ENCODE measurements around the gene ACSM2B.
"Not testable (repeated sequence)": the region's sequence is repeated elsewhere in the genome, so short reads cannot be mapped to it uniquely, and the experiment has no call there.

The ACSM2B gene
- long read RNA-seq, result 0 reads

GRCh38 chr16:20576145-20576544, at the start of gene ACSM2B:
ACSM2B (minus strand) TSS chr16:20576367; CDS start chr16:20564845, 11,522 bp downstream.
- not testable (repeated sequence) for DNase-seq (ENCODE audit: low read depth in 1 of 2, low spot score in 1 of 2); H3K27me3 ChIP-seq (ENCODE audit: insufficient read depth, poor library complexity, severe bottlenecking); H3K4me3 ChIP-seq (replicated peaks; ENCODE audit: insufficient read depth, low read length); H3K27ac ChIP-seq (replicated peaks)

GRCh38 chr16:20624882-20625807, 49.0 kb upstream of the ACSM2B start:
- no peak overlapping the region for H3K27ac ChIP-seq (replicated peaks)
- no peak for DNase-seq (ENCODE audit: low read depth in 1 of 2, low spot score in 1 of 2)
- no peaks in the 10 kb centered on the region for H3K27me3 ChIP-seq (ENCODE audit: insufficient read depth, poor library complexity, severe bottlenecking)
- H3K4me3 ChIP-seq (replicated peaks; ENCODE audit: insufficient read depth, low read length), result no peak overlapping the region
- TF ChIP-seq CTCF (IDR thresholded peaks at IDR 0.05; ENCODE audit: insufficient read depth, low read length), result no peak
- TF ChIP-seq GABPA (IDR thresholded peaks at IDR 0.05; ENCODE audit: low read depth), result no peak
- no peak for TF ChIP-seq SPI1 (IDR thresholded peaks at IDR 0.05; ENCODE audit: borderline replicate concordance, low read depth)
- no peak for TF ChIP-seq REST (IDR thresholded peaks at IDR 0.05; ENCODE audit: insufficient replicate concordance, low read depth)
- TF ChIP-seq POLR2AphosphoS5 (IDR thresholded peaks at IDR 0.05; ENCODE audit: low read depth), result no peak

- Histone ChIP-seq H3K27ac (replicated peaks) (no peak overlapping the region), H3K4me3 (replicated peaks; ENCODE audit: insufficient read depth, low read length) (no peak overlapping the region), H3K27me3 (ENCODE audit: insufficient read depth, poor library complexity, severe bottlenecking) (no peaks in the 10 kb centered on the region)
- no peak for DNase-seq (ENCODE audit: low read depth in 1 of 2, low spot score in 1 of 2)
- TF ChIP-seq SPI1 (IDR thresholded peaks at IDR 0.05; ENCODE audit: borderline replicate concordance, low read depth) (no peak), POLR2AphosphoS5 (IDR thresholded peaks at IDR 0.05; ENCODE audit: low read depth) (no peak), GABPA (IDR thresholded peaks at IDR 0.05; ENCODE audit: low read depth) (no peak), REST (IDR thresholded peaks at IDR 0.05; ENCODE audit: insufficient replicate concordance, low read depth) (no peak), CTCF (IDR thresholded peaks at IDR 0.05; ENCODE audit: insufficient read depth, low read length) (no peak)
These were observed 48.0 kb upstream of the ACSM2B start for GRCh38 chr16:20624205-20624604.

- DNase-seq (ENCODE audit: low read depth in 1 of 2, low spot score in 1 of 2), result no peak
- no peak overlapping the region for H3K27ac ChIP-seq (replicated peaks)
- no peak overlapping the region for H3K4me3 ChIP-seq (replicated peaks; ENCODE audit: insufficient read depth, low read length)
- TF ChIP-seq CTCF (IDR thresholded peaks at IDR 0.05; ENCODE audit: insufficient read depth, low read length) (no peak), POLR2AphosphoS5 (IDR thresholded peaks at IDR 0.05; ENCODE audit: low read depth) (no peak), REST (IDR thresholded peaks at IDR 0.05; ENCODE audit: insufficient replicate concordance, low read depth) (no peak)
- H3K27me3 ChIP-seq (ENCODE audit: insufficient read depth, poor library complexity, severe bottlenecking), result no peaks in the 10 kb centered on the region
These were observed 46.3 kb upstream of the ACSM2B start for GRCh38 chr16:20622498-20622870.

All from HL-60 (cell line).